Naive thymus-derived CD4-positive, alpha-beta T cell (primary cell): ENCODE data around the gene NEAT1. TPM values are rescaled to one million over a fixed set of nuclear protein-coding genes. Genes with fewer than 3 reads are reported as not detected.

Experiments used
- ATAC-seq: fragments of 150-1000 bp; cut with Tn5 transposase; 2 replicates; pipeline ENCODE4 v1.10.0; 2021; ENCODE audit warnings: mild to moderate bottlenecking, moderate library complexity
- CTCF ChIA-PET: fragments of 350-600 bp; sonication (Branson Sonifier 250); formaldehyde crosslinking; loops from one replicate; lab custom pipeline; 2021; ENCODE audit warnings: antibody characterized with exemption; lab: Charles Lee
- POLR2A ChIA-PET: fragments of 350-600 bp; sonication (Branson Sonifier 250); formaldehyde crosslinking; loops from one replicate; lab custom pipeline; 2021; ENCODE audit warnings: antibody characterized with exemption, inconsistent platforms; lab: Charles Lee
- DNase-seq, 9 donors: peaks; one replicate each; pipeline versions ENCODE4 v3.0.0 to v3.0.0-alpha.2; 2020 to 2022; ENCODE audit warnings: mixed read lengths in 1 of 9
- H3K27ac ChIP-seq: one replicate; pipeline ENCODE4 v1.7.0; 2013; ENCODE audit warnings: mild to moderate bottlenecking, low read depth, low read length, moderate library complexity
- H3K27me3 ChIP-seq, 2 donors: one replicate each; pipeline ENCODE4 v1.7.0; 2013; ENCODE audit warnings: low read length in 2 of 2, mild to moderate bottlenecking in 2 of 2, moderate library complexity in 2 of 2; ENCODE audit not compliant: control insufficient read depth in 2 of 2, insufficient read depth in 2 of 2
- H3K36me3 ChIP-seq, 3 experiments: 1 replicate in 2 of 3; 2 replicates in 1 of 3; pipeline ENCODE4 v1.7.0; 2013; ENCODE audit warnings: low read length in 3 of 3, mild to moderate bottlenecking in 3 of 3, moderate library complexity in 1 of 3; ENCODE audit not compliant: insufficient read depth in 3 of 3, control insufficient read depth in 2 of 3
- H3K4me1 ChIP-seq, 2 donors: one replicate each; pipeline ENCODE4 v1.7.0; 2013; ENCODE audit warnings: low read length in 2 of 2, mild to moderate bottlenecking in 2 of 2, moderate library complexity in 1 of 2; ENCODE audit not compliant: control insufficient read depth in 2 of 2, insufficient read depth in 2 of 2
- H3K4me3 ChIP-seq: 2 replicates; pipeline ENCODE4 v1.7.0; 2013; ENCODE audit warnings: mild to moderate bottlenecking, low read length
- H3K9me3 ChIP-seq, 3 experiments: 1 replicate in 2 of 3; 2 replicates in 1 of 3; pipeline ENCODE4 v1.7.0; 2013; ENCODE audit warnings: low read length in 3 of 3; ENCODE audit not compliant: control insufficient read depth in 2 of 3
- H3K27ac Mint-ChIP-seq, 9 donors: one replicate each; pipeline ENCODE4 v1.8.0; 2020 to 2022; ENCODE audit warnings: mixed read lengths in 9 of 9, mild to moderate bottlenecking in 8 of 9, moderate library complexity in 5 of 9, inconsistent platforms in 2 of 9
- H3K27me3 Mint-ChIP-seq, 5 donors: one replicate each; pipeline ENCODE4 v1.8.0; 2021 to 2022; ENCODE audit warnings: mixed read lengths in 5 of 5, mild to moderate bottlenecking in 1 of 5
- H3K36me3 Mint-ChIP-seq, 5 donors: one replicate each; pipeline ENCODE4 v1.8.0; 2020 to 2022; ENCODE audit warnings: mixed read lengths in 5 of 5, mild to moderate bottlenecking in 3 of 5, inconsistent platforms in 1 of 5
- H3K4me1 Mint-ChIP-seq, 7 donors: one replicate each; pipeline ENCODE4 v1.8.0; 2020 to 2022; ENCODE audit warnings: mixed read lengths in 7 of 7, mild to moderate bottlenecking in 3 of 7, inconsistent platforms in 1 of 7
- H3K4me3 Mint-ChIP-seq, 10 donors: one replicate each; pipeline ENCODE4 v1.8.0; 2020 to 2022; ENCODE audit warnings: mild to moderate bottlenecking in 10 of 10, mixed read lengths in 10 of 10, moderate library complexity in 6 of 10, inconsistent platforms in 2 of 10
- H3K9me3 Mint-ChIP-seq, 11 donors: one replicate each; pipeline ENCODE4 v1.8.0; 2020 to 2022; ENCODE audit warnings: mixed read lengths in 11 of 11, mild to moderate bottlenecking in 4 of 11, inconsistent platforms in 1 of 11, moderate library complexity in 1 of 11
- intact Hi-C, 2 donors: fragments of 100-400 bp; cut with micrococcal nuclease; formaldehyde crosslinking; loops; one replicate each; pipeline ENCODE4 v1.15.1; 2023
- polyA plus RNA-seq, 2 donors: library from polyadenylated mRNA; unstranded; fragments of 300-500 nt; fragmentation: Illumina TruSeq; gene quantifications; one replicate each; pipeline ENCODE4 v1.2.3, GENCODE V29; 2021
- total RNA-seq, 6 experiments: library from RNA in 5 of 6; stranded (reverse) in 5 of 6; gene quantifications; 1 replicate in 5 of 6; 2 replicates in 1 of 6; pipeline ENCODE4 v1.2.3 and lab custom pipeline; 2021 to 2026

Gene NEAT1
- total and polyA plus RNA-seq, 7 experiments from 2014 or later = 2.5 to 1,454 (median 401) TPM

- DNase-seq = peak in 1 of 9 donors; percentile 21
These were observed 13.4 kb downstream of the NEAT1 start for GRCh38 chr11:65435981-65436411.

GRCh38 chr11:65436412-65437032, 13.9 kb downstream of the NEAT1 start:
- Mint-ChIP-seq H3K9me3 (no peaks in the 10 kb centered on the region), H3K4me3 (no peak overlapping the region), H3K27ac (peak overlapping the region in 3 of 9 donors; percentile 23 to 74 (median 28)), H3K36me3 (peaks cover 0 to 37% (median 15%) of the 10 kb centered on the region in 5 donors), H3K27me3 (no peaks in the 10 kb centered on the region), H3K4me1 (peaks cover 37 to 83% (median 74%) of the 10 kb centered on the region in 7 donors)
- CTCF ChIA-PET = interaction anchor here (1.4 to 1.9 kb wide), 2 partner anchors 19 to 74 kb away, joined by 3 to 8 read pairs; no protein-coding TSS in a partner anchor
- Histone ChIP-seq H3K27ac (no peak overlapping the region), H3K4me3 (no peak overlapping the region), H3K36me3 (peaks cover 0 to 28% (median 8%) of the 10 kb centered on the region in 3 experiments), H3K27me3 (no peaks in the 10 kb centered on the region), H3K4me1 (peaks cover 12 to 24% of the 10 kb centered on the region in 2 donors), H3K9me3 (no peaks in the 10 kb centered on the region)
- no peak for ATAC-seq
- DNase-seq = peak in 1 of 9 donors; percentile 18
- POLR2A ChIA-PET = interaction anchor here (0.6 to 5.2 kb wide), 10 partner anchors 9 to 72 kb away, joined by 3 to 119 read pairs (median 6); partner anchors contain the start of genes MALAT1 and NEAT1
- intact Hi-C loops = no loop called here

More at GRCh38 chr11:65435981-65436411, 13.4 kb downstream of the NEAT1 start:
- Histone ChIP-seq H3K36me3 (peaks cover 0 to 28% (median 8%) of the 10 kb centered on the region in 3 experiments), H3K27me3 (no peaks in the 10 kb centered on the region), H3K4me1 (peaks cover 17 to 24% of the 10 kb centered on the region in 2 donors), H3K9me3 (no peaks in the 10 kb centered on the region), H3K27ac (no peak overlapping the region), H3K4me3 (no peak overlapping the region)
- POLR2A ChIA-PET = interaction anchor here (1.1 to 5.2 kb wide), 5 partner anchors 10 to 70 kb away, joined by 6 to 119 read pairs (median 15); partner anchors contain the start of genes MALAT1 and NEAT1
- ATAC-seq = no peak
- H3K27me3 Mint-ChIP-seq = no peaks in the 10 kb centered on the region
- peaks cover 0 to 37% (median 15%) of the 10 kb centered on the region in 5 donors for H3K36me3 Mint-ChIP-seq
- peaks cover 42 to 85% (median 76%) of the 10 kb centered on the region in 7 donors for H3K4me1 Mint-ChIP-seq
- H3K27ac Mint-ChIP-seq = peak overlapping the region in 3 of 9 donors; percentile 34 to 74 (median 59)
- no peak overlapping the region for H3K4me3 Mint-ChIP-seq
- intact Hi-C loops = no loop called here
- CTCF ChIA-PET = no interaction called here
- no peaks in the 10 kb centered on the region for H3K9me3 Mint-ChIP-seq

- Histone ChIP-seq H3K27me3 (no peaks in the 10 kb centered on the region), H3K4me3 (no peak overlapping the region), H3K4me1 (peaks cover 2 to 20% of the 10 kb centered on the region in 2 donors), H3K9me3 (no peaks in the 10 kb centered on the region), H3K36me3 (peaks cover 0 to 28% (median 8%) of the 10 kb centered on the region in 3 experiments), H3K27ac (no peak overlapping the region)
- peak in 1 of 9 donors; percentile 7 for DNase-seq
- intact Hi-C loops = no loop called here
- CTCF ChIA-PET = interaction anchor here (1.4 to 1.9 kb wide), 2 partner anchors 20 to 73 kb away, joined by 3 to 8 read pairs; no protein-coding TSS in a partner anchor
- H3K36me3 Mint-ChIP-seq = peaks cover 0 to 37% (median 15%) of the 10 kb centered on the region in 5 donors
- no peak overlapping the region for H3K4me3 Mint-ChIP-seq
- H3K27me3 Mint-ChIP-seq = no peaks in the 10 kb centered on the region
- no peak for ATAC-seq
- H3K27ac Mint-ChIP-seq = peak overlapping the region in 4 of 9 donors; percentile 2 to 65 (median 29)
- H3K4me1 Mint-ChIP-seq = peaks cover 30 to 82% (median 69%) of the 10 kb centered on the region in 7 donors
- H3K9me3 Mint-ChIP-seq = no peaks in the 10 kb centered on the region
- POLR2A ChIA-PET = interaction anchor here (0.7 to 5.2 kb wide), 11 partner anchors 8 to 305 kb away, joined by 3 to 119 read pairs (median 5); partner anchors contain the start of genes MALAT1 and NEAT1
These were observed 15.0 kb downstream of the NEAT1 start for GRCh38 chr11:65437436-65438227.

GRCh38 chr11:65438257-65439151, 15.9 kb downstream of the NEAT1 start:
- Histone ChIP-seq H3K4me1 (peaks cover 0 to 12% of the 10 kb centered on the region in 2 donors), H3K27ac (no peak overlapping the region), H3K4me3 (no peak overlapping the region), H3K36me3 (peaks cover 0 to 29% (median 15%) of the 10 kb centered on the region in 3 experiments), H3K9me3 (no peaks in the 10 kb centered on the region), H3K27me3 (no peaks in the 10 kb centered on the region)
- ChIA-PET CTCF (interaction anchor here (1.9 kb wide), 1 partner anchor 21 kb away, joined by 8 read pairs; no protein-coding TSS in a partner anchor), POLR2A (interaction anchor here (2.9 to 5.2 kb wide), 3 partner anchors 18 to 61 kb away, joined by 29 to 119 read pairs (median 38); partner anchors contain the start of genes MALAT1 and NEAT1)
- intact Hi-C loops = no loop called here
- H3K4me1 Mint-ChIP-seq = peaks cover 29 to 82% (median 69%) of the 10 kb centered on the region in 7 donors
- ATAC-seq (no peak), DNase-seq (no peak)
- H3K36me3 Mint-ChIP-seq = peaks cover 0 to 38% (median 15%) of the 10 kb centered on the region in 5 donors
- H3K4me3 Mint-ChIP-seq = no peak overlapping the region
- H3K27ac Mint-ChIP-seq = peak overlapping the region in 3 of 9 donors; percentile 32 to 43 (median 37)
- H3K9me3 Mint-ChIP-seq = no peaks in the 10 kb centered on the region
- H3K27me3 Mint-ChIP-seq = no peaks in the 10 kb centered on the region

- H3K4me3 ChIP-seq = no peak overlapping the region
- H3K27ac Mint-ChIP-seq = peak overlapping the region in 6 of 9 donors; percentile 36 to 71 (median 58)
- H3K4me1 Mint-ChIP-seq = peaks cover 29 to 78% (median 66%) of the 10 kb centered on the region in 7 donors
- ChIA-PET POLR2A (interaction anchor here (0.7 to 3.9 kb wide), 5 partner anchors 15 to 66 kb away, joined by 3 to 29 read pairs (median 5); partner anchors contain the start of genes MALAT1 and NEAT1), CTCF (no interaction called here)
- no peaks in the 10 kb centered on the region for H3K9me3 Mint-ChIP-seq
- H3K4me3 Mint-ChIP-seq = peak overlapping the region in 2 of 10 donors; percentile 12 to 39
- H3K36me3 ChIP-seq = peaks cover 0 to 39% (median 15%) of the 10 kb centered on the region in 3 experiments
- H3K4me1 ChIP-seq = peaks cover 0 to 12% of the 10 kb centered on the region in 2 donors
- H3K36me3 Mint-ChIP-seq = peaks cover 0 to 35% (median 19%) of the 10 kb centered on the region in 5 donors
- H3K27ac ChIP-seq = no peak overlapping the region
- no peaks in the 10 kb centered on the region for H3K27me3 Mint-ChIP-seq
- DNase-seq (no peak), ATAC-seq (no peak)
- H3K27me3 ChIP-seq = no peaks in the 10 kb centered on the region
- H3K9me3 ChIP-seq = no peaks in the 10 kb centered on the region
- intact Hi-C loops = loop anchor here in 1 of 2 donors (2.0 kb wide), 1 partner anchor 15 kb away; no protein-coding TSS in a partner anchor
These were observed 17.0 kb downstream of the NEAT1 start for GRCh38 chr11:65439331-65440181.
